Ovary (tissue), 9 donors: ENCODE data around the gene FOXE1. TPM values are rescaled to one million over a fixed set of nuclear protein-coding genes. Genes with fewer than 3 reads are reported as not detected.

Source experiments
- DNase-seq, 5 donors: peaks; one replicate each; pipeline ENCODE4 v3.0.0-alpha.2; 2019 to 2020
- H3K27ac ChIP-seq, 2 donors: fragments of 200-600 bp; one replicate each; pipeline versions ENCODE4 v1.5.1 to v1.8.0; 2019 to 2022
- H3K27me3 ChIP-seq: fragments of 200-600 bp; one replicate; pipeline ENCODE4 v1.8.0; 2022
- H3K36me3 ChIP-seq: fragments of 200-600 bp; sonication (generic); one replicate; pipeline ENCODE4 v1.5.1; 2019
- H3K4me1 ChIP-seq: one replicate; pipeline ENCODE4 v1.8.1; 2013; ENCODE audit warnings: mild to moderate bottlenecking, moderate library complexity; ENCODE audit not compliant: insufficient read depth
- H3K4me3 ChIP-seq: fragments of 200-600 bp; sonication (generic); one replicate; pipeline ENCODE4 v1.5.1; 2017
- H3K9me3 ChIP-seq, 2 donors: fragments of 200-600 bp in 1 of 2; sonication (generic) in 1 of 2; one replicate each; pipeline versions ENCODE4 v1.5.1 to v1.8.1; 2013 to 2019; ENCODE audit warnings: mild to moderate bottlenecking in 1 of 2, moderate library complexity in 1 of 2
- CTCF ChIP-seq, 3 donors: fragments of 450-650 bp in 2 of 3; fragments of 200-600 bp in 1 of 3; IDR thresholded peaks; one replicate each; pipeline versions ENCODE4 v1.5.1 to v1.8.0; 2016 to 2022; ENCODE audit warnings: antibody characterized with exemption in 3 of 3, mild to moderate bottlenecking in 1 of 3
- EP300 ChIP-seq: sonication (generic); formaldehyde crosslinking; IDR thresholded peaks from one replicate; pipeline ENCODE4 v1.6.1; 2017; ENCODE audit warnings: antibody characterized with exemption
- POLR2A ChIP-seq: fragments of 450-650 bp; IDR thresholded peaks from one replicate; pipeline ENCODE4 v1.6.1; 2017; ENCODE audit warnings: antibody characterized with exemption, mild to moderate bottlenecking, moderate library complexity
- WGBS, 3 donors: extraction: QIAGEN DNeasy Blood & Tissue Kit in 1 of 3; methylation state at CpG; one replicate each; pipeline versions ENCODE4 v1.1.5 to v1.1.7; 2013 to 2017; 5-methylcytosine and 5-hydroxymethylcytosine counted together
- intact Hi-C, 4 donors: fragments of 100-400 bp; cut with DNase I; formaldehyde crosslinking; loops; one replicate each; pipeline versions ENCODE4 v1.11.0 to v1.15.1; 2022 to 2023
- polyA plus RNA-seq, 2 donors: library from polyadenylated mRNA; stranded (reverse); fragments of 200-250 nt in 1 of 2; fragments of 350-450 nt in 1 of 2; fragmentation: Illumina TruSeq in 1 of 2; extraction: RNeasy Lipid Tissue Mini Kit (QIAGEN cat#74804) in 1 of 2; gene quantifications; one replicate each; pipeline ENCODE4 v1.2.3, GENCODE V29; 2013 to 2014
- total RNA-seq, 7 donors: library from RNA; depleted of rRNA in 2 of 7; stranded (reverse); fragments of >200 nt in 2 of 7; fragmentation: NEBNext Ultra II Directional in 3 of 7; extraction: Animal tissue kit (Norgen Biotek cat#: 25700) in 3 of 7; gene quantifications; one replicate each; pipeline versions ENCODE4 v1.1.0 to v1.2.4, GENCODE V29; 2016 to 2023
- donor health status: DM: no; HTN: no; CAD: no; lungs with moderate emphysema.
- donor health status: DM: no; HTN: no; CAD: no.
- donor health status: Bipolar disorder and iron deficiency.
- donor health status: DM: yes; HTN: yes; CAD: no.
- donor health status: DM: no; HTN: no; CAD: no.
- donor health status: DM: yes; HTN: yes; CAD: no.

FOXE1 gene
- total and polyA plus RNA-seq, 9 donors: not detected

DNA sequence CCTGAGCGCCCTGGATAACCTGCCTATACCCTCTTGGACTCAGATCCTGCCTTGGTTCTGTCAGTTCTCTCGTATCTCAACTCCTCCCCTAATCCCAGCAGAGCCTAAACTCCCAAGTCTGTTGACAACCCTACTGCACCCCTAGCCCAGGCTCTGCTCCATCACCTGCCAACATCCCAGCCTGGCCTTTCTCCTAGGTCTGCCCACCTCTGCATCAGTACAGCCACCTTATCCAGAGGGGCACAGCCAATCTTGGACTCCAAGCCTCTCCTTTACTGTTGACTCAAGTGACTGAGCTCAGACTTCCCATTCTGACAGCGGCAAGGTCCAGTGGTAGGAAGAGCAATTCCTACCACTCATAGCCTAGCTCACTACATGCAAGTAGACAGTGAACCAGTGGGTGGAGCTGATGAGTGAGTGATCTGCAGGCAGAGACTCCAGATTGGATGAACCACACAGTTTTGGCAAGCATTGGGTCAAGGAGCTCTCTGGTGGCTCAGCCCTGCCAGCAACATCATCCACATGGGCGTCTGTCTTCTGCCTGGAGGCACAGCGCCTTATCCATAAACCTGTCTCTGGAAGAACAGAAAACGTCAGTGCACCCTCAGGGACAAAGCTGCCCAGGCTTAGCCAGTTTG is 42.8 kb downstream of the FOXE1 start:
- WGBS, 3 donors: 67 to 77% (median 75%) methylated on average over 6 of the region's 6 CpGs
- intact Hi-C loops: no loop called here
- H3K27me3 ChIP-seq: no peaks in the 10 kb centered on the region
- no peaks in the 10 kb centered on the region for H3K4me1 ChIP-seq
- no peaks in the 10 kb centered on the region for H3K9me3 ChIP-seq
- H3K36me3 ChIP-seq: no peaks in the 10 kb centered on the region
- H3K4me3 ChIP-seq: no peak overlapping the region
- H3K27ac ChIP-seq: no peak overlapping the region
- DNase-seq: no peak
- TF ChIP-seq CTCF (IDR thresholded peaks at IDR 0.05) (no peak), POLR2A (no peak), EP300 (no peak)

GRCh38 chr9:97900103-97900737 is 47.2 kb downstream of the FOXE1 start:
- H3K9me3 ChIP-seq: no peaks in the 10 kb centered on the region
- TF ChIP-seq CTCF (IDR thresholded peaks at IDR 0.05): no peak
- no peak for TF ChIP-seq EP300
- no peak for TF ChIP-seq POLR2A
- H3K4me3 ChIP-seq: no peak overlapping the region
- no peaks in the 10 kb centered on the region for H3K36me3 ChIP-seq
- no peaks in the 10 kb centered on the region for H3K27me3 ChIP-seq
- DNase-seq: no peak
- H3K4me1 ChIP-seq: no peaks in the 10 kb centered on the region
- intact Hi-C loops: no loop called here
- H3K27ac ChIP-seq: no peak overlapping the region
- WGBS, 3 donors: 59 to 76% (median 72%) methylated on average over 9 of the region's 9 CpGs

- Histone ChIP-seq H3K9me3 (no peaks in the 10 kb centered on the region), H3K4me1 (no peaks in the 10 kb centered on the region), H3K27me3 (no peaks in the 10 kb centered on the region), H3K36me3 (no peaks in the 10 kb centered on the region), H3K4me3 (no peak overlapping the region), H3K27ac (no peak overlapping the region)
- DNase-seq: no peak
- intact Hi-C loops: no loop called here
- no peak for TF ChIP-seq CTCF (IDR thresholded peaks at IDR 0.05)
- no peak for TF ChIP-seq POLR2A
- TF ChIP-seq EP300: no peak
- WGBS, 3 donors: 49 to 57% (median 54%) methylated on average over 5 of the region's 5 CpGs
Measured at GRCh38 chr9:97900738-97901565, 47.9 kb downstream of the FOXE1 start.

GRCh38 chr9:97903177-97903576 is 50.2 kb downstream of the FOXE1 start:
- intact Hi-C loops: no loop called here
- WGBS, 3 donors: 71 to 89% (median 82%) methylated on average over 1 of the region's 1 CpG

More at GRCh38 chr9:97903177-97903576, 50.2 kb downstream of the FOXE1 start:
- Histone ChIP-seq H3K27ac (no peak overlapping the region), H3K9me3 (no peaks in the 10 kb centered on the region), H3K36me3 (no peaks in the 10 kb centered on the region), H3K27me3 (no peaks in the 10 kb centered on the region), H3K4me3 (no peak overlapping the region), H3K4me1 (no peaks in the 10 kb centered on the region)
- DNase-seq: no peak
- no peak for TF ChIP-seq POLR2A
- TF ChIP-seq EP300: no peak
- no peak for TF ChIP-seq CTCF (IDR thresholded peaks at IDR 0.05)
